NCI-H128 (cell line): ENCODE data around the gene DUS4L.
"Not testable (repeated sequence)": the region's sequence is repeated elsewhere in the genome, so short reads cannot be mapped to it uniquely, and the experiment has no call there.

Source experiments
- DNase-seq: peaks from one replicate; lab custom pipeline; 2025; ENCODE audit not compliant: unreplicated experiment; lab: John Stamatoyannopoulos, UW

DUS4L gene, protein sequence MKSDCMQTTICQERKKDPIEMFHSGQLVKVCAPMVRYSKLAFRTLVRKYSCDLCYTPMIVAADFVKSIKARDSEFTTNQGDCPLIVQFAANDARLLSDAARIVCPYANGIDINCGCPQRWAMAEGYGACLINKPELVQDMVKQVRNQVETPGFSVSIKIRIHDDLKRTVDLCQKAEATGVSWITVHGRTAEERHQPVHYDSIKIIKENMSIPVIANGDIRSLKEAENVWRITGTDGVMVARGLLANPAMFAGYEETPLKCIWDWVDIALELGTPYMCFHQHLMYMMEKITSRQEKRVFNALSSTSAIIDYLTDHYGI

DNA sequence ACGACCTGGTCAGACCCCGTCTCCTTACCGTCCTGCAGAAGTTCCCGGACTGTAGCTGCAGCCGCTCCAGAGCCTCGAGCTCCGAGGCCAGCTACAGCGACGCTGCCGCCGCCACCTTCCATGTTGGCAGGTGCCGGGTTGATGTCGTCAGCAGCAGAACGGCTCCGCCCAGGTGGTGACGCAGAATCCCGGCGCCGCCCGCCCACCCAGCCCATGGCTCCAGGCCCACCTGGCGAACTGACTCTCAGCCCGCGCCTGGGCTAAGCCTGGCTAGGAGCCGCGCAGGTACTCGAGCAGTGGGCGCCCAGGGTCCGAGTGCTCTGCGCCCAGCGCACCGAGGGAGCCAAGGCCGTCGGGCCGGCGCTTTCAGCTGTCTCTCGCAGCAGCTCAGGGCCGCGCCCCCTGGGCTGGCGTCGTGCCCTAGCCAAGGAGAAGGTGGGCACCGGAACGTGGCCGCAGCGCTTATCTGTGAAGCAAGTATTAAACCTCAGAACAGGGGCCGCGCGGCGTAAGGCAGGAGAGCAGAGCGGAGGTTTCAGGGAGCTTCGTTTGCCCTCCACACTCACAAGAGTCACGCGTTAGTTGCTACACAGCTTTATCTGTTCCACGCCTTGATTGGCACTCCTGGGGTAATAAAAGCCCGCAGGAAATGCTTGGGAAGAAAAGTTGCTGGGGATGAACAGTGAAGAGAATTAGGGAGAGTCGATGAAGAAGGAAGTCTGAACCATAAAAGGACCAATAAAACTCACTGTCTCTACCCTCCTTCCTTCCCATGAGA is at the start of gene DUS4L, which contains the start of gene COG5:
Gene DUS4L, plus strand, starts transcription at position 197 of the 778 bp plus-strand sequence. CDS start 3,100 bp downstream, outside the sequence.
Gene COG5, minus strand, starts transcription at position 146 of the 778 bp plus-strand sequence. Its CDS starts 24 bp downstream, at position 122.
- DNase-seq, result peak; percentile 71

DNA sequence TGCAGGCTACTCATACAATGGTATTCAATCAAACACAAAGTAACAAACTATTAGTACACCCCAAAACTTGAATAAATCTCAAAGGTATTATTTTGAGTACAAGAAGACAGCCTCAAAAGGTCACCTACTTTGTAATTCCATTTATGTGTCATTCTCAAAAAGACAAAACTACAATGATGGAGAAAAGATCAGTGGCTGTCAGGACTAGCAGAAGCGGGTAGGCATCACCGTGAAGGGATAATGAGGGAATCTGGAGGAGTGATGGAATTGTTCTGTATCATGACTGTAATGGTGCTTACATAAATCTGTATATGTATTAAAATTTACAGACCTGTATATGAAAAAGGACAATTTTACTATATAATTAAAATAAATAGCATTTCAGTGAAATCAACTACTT is 37.1 kb upstream of the DUS4L start:
- DNase-seq, result no peak

DNA sequence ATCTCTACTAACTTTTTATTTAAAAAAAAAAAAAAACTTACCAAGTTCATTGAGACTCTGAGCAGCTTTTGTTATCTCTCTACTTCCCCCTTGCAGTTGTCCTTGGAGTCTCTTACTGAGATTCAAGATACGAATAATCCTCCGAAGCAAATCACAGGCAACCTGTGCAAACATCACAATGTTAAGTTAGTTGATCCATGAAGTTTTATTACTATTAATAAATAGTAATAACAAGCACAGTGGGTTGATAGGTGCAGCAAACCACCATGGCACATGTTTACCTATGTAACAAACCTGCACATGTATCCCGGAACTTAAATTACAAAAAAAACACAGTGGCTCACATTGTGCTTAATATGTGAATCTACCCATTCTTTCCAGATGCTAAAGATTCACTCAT is 36.6 kb upstream of the DUS4L start:
- DNase-seq, result no peak

DNA sequence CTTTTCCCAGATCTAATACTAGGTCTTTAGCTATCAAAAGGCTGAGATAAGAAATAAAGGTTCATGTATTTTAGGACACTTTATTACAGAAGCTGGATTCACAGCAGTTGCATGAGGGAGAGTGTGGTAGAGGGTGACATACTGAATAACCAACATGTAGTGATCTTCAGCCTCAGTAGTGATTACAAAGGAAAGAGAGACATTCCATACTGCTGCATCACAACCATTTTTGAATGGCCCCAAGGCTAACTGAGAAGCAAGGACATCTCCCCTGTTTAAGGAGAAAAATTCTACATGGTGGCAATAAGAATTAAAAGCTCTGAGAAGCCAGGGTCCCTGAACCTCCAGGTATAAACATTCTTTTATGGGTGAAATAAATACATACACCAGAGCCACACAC is 35.3 kb upstream of the DUS4L start:
- DNase-seq, result no peak

DNA sequence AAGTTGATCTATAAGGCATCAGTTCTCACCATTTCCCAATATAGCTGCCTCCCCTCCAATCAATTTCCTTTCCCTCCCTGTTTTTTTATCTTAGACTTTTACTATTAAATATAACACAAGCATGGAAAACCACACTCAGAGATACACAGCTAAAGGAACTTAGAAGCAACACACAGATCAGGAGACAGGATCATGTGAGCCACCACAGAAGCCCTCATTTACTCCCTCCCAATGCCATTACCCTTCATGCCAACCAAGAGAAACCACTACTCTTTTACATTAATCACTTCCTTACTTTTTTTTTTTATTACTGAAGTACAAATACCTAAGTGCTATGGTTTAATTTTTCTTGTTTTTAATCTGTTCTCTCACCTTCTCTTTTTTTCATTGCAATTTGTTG is 33.0 kb upstream of the DUS4L start:
- no peak for DNase-seq

DNA sequence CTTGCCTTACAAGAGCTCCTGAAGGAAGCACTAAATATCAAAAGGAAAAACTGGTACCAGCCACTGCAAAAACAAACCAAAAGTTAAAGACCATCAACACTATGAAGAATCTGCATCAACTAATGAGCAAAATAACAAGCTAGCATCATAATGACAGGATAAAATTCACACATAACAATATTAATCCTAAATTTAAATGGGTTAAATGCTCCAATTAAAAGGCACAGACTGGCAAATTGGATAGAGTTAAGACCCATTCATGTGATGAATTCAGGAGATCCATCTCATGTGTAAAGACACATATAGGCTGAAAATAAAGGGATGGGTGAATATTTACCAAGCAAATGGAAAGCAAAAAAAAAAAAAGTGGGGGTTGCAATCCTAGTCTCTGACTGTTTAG is 29.6 kb upstream of the DUS4L start:
- DNase-seq, result no peak

DNA sequence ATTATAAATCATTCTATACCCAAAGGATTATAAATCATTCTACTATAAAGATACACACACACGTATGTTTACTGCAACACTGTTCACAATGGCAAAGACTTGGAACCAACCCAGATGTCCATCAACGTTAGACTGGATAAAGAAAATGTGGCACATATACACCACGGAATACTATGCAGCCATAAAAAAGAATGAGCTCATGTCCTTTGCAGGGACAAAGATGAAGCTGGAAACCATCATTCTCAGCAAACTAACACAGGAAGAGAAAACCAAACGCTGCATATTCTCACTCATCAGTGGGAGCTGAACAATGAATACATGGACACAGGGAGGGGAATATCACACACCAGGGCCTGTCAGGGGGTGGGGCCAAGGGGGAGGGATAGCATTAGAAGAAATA is 26.5 kb upstream of the DUS4L start:
- not testable (repeated sequence) for DNase-seq

DNA sequence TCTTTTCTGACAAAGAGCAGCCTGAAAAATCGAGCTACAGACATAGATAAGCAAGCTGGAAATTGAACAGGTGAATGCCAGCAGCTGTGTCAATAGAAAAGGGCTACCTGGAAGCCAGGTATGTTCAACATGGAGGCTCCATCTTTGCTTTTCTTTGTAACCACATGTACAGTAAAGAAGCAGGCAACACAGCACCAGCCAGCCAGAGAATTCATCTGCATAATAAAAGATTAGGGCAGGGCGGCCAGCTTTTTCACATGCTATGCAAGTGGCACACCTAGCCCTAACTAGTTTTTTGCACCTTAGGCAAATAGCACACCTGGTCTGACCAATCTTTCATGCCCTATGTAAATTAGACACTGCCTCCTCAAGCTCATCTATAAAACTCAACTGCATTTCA is 25.8 kb upstream of the DUS4L start:
- DNase-seq, result no peak

DNA sequence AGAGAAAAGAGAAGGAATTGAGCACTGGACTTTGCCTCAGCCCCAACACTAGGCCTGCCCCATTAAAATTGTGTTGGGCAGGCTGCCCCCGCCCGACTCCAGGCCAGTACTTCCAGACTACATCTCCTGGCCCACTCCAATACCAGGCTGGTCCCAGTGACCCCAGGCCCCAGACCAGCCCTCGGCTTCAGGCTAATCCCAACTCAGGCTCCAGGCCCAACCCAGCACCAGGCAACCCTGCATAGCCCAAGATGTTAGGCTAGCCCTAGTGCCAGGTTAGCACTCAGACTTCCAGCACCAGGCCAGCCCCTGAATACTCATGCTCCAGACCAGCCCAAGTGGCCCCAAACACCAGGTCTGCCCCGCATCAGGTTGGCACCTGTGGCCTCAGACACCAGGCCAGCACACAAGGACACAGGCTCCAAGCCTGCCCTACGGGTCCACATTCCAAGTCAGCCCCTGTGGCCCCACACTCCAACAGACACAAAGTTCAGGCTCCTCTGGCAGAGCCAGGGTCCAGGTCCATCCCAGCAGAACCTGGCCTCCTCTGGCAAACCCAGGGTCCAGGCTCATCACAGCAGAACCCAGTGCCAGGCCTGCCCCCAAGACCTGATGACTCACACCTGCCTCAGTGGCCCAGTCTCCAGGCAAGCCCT is 20.3 kb upstream of the DUS4L start:
- no peak for DNase-seq

DNA sequence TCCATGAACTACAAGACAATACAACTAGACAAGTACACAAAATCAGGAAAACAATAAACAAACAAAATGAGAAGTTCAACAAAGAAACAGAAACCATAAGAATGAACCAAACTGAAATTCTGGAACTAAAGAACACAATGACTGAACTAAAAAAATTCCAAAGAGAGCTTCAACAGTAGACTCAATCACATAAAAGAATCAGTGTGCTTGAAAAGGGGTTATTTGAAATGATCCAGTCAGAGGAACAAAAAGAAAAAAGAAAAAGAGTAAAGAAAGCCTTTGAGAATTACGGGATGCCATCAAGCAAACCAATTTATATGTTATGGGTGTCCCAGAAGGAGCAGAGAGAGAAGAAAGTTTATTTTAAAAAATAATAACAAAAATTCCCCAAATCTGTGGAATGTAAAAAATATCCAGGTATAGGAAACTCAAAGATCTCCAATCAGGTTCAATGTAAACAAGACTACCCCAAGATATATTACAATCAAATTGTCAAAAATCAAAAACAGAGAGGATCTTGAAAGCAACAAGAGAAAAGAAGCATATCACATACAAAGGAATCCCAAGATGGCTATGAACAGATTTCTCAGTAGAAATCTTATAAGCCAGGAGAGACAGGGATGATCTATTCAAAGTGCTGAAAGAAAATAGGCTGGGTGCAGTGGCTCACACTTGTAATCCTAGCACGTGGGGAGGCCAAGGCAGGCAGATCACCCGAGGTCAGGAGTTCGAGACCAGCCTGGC is 18.8 kb upstream of the DUS4L start:
- no peak for DNase-seq

DNA sequence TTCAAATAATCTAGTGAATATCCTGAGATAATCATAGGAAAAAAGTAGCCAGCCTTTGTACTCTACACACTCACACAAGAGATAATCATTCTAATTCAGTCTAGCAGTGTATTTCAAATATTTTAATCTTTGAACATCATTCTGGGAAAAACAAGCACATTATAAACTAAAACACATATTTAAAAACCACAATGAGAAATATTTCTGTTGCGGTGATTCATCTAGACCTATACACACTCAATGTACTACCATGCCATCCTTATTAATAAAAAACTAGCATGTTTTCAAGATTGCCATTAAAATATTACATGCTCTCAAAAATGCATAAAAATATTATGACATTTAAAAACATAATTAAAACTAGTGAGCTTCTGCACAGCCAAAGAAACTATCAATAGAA is 11.8 kb upstream of the DUS4L start:
- no peak for DNase-seq

DNA sequence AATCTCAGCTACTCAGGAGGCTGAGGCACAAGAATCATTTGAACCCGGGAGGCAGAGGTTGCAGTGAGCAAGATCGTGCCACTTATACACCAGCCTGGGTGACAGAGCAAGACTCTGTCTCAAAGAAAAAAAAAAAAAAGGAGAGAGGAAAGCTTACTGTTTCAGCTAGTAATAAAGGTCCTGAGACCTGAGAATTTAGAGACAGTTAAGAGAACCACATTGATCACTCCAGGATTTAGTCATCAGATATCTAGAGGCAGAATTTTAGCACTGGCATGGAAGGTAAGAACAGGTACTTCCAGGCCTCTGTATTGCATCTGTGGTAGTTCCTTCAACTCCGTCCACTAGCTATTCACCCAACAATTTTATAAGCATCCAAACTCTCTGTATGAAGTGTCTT is 7.9 kb upstream of the DUS4L start:
- no peak for DNase-seq

DNA sequence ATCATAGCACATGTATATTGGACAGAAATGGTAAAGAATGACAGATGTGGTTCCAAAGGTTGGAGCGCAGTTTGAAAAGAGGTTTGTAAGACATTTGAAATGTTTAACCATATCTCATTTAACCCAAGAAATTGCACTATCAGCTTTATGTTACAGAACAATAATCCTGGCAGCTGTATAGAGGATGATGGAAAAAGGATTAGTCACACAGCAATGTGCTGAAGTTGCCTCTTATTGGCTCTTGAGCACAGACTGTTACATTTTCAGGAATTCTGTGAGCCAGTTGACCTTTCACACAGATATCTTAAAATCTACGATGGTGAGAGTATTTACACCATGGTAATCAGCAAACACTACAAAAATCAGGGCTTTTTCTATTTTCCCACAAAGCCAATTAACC is 3.9 kb upstream of the DUS4L start:
- DNase-seq, result no peak

DNA sequence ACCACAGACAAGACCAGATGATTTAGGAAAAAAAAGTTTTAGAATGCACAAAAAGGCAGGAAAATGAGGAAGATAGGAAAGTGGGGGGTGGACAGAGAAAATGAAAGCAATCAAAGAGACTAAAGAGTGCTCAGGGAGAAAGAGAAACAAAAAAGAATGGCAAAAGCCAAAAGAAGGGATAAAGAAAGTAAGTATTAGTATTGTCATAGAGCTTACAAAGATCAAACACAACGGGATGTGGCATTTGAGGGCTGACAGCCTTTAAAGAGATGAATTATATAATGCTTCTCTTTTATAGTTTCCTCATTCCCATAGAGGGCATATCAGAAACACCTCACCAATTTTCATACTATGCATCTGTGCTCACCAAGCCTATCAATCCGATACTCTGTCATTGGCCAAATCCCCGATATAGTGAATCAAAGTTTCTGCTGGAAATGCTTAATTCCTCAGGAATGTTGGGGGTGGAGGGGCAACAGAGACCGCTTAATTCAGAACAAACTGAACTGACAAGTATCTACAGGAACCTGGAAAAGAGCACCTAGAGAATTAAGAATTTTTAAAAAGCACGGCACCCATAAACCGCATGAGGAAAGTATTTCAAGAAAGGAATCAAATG is 2.8 kb upstream of the DUS4L start:
- no peak for DNase-seq

DNA sequence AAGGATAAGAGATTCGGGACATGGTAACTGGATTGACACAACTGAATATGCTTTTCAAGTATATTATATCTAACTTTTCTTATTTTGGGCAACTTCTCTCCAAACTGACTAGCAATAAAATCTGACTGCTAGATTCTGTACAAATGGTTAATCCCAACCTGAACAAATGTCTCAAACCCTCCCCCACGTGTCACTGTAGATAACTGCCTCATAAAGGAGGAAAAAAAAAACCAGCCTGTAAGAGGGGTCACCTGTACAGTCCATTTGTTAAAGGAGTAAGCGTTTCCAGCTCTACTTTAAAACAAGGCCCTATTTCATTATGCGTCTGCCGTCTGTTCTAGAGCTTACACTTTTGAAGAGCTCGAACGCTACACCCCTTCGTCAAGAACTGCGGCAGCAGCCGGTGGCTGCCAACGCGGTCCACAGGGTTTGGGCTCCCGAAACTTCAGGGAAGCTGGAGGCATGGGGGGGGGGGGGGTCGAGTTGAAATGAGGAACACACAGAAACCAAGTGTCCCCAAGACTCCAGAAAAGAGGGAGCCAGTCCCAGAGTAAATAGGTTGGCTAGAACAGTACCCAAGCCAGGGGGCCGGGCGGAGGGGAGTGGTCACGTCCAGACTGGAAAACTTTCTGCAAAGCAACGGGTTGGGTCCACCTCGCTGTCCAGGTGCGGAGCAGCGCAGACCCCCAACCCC is 543 bp upstream of the DUS4L start:
- no peak for DNase-seq

DNA sequence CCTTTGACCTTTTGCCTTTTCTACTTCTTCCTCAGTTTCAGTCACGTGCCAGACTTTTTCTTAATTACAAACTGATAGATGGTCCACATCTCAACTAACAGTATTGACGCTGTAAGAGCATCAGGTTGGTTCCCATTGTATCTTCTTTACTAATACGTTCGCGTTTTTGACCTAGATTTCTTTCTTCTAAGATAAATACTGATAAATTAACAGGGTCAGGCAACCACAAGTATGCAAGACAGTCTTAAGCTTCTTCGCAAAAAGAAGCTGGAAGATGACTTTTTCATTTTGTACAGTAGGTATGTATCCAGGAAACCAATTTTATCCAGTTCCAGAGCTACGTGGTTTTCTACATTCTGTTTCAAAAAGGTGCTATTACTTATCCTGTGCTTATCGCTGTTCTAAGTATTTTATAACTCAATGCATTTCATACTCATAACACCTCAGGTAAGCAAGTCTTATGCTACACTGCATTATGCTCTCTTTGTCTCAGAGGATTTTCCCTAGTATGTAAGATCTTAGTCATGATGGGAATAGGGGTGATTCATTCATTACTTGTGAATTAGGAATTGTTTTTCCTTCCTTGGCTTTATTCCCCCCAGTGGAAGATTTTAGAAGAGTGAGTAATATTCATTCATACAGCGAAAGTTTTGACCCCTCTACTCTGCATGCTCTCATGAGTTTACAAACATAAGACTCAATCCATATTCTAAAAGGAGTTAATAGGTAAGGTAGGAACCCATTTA is 955 bp downstream of the DUS4L start:
- no peak for DNase-seq

DNA sequence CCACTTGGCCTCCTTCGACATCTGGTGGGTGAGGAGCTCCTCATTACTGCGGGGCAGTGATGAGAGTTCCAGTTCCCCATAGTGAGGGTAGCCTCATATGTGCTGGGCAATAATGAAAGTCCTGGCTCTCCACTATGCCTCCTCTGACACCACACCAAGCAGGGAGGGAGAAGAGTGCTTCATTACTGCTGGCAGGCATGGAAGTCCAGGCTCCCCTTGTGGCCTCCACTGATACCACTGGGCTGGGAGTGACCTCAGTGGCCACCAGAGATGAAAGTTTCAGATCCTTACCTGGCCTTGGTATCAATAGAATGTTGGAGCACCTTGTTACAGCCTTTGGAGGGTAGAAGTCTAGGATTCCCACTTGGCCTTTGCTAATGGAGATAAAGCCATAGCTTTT is 6.5 kb downstream of the DUS4L start:
- no peak for DNase-seq

DNA sequence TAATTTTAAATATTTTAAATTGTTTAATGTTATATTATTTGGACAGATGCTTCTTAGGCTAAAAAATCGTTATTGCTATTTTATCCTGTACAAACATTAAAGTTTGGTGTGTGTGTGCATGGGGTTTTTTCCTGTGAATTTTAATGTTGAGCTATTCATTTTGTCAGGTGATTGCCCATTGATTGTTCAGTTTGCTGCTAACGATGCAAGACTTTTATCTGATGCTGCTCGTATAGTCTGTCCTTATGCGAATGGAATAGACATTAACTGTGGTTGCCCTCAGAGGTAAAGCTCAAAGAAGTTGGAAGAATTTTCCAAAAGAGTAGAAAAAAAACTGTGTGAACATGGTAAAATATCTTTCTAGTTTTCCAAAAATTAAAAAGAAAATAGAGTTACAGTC is 9.8 kb downstream of the DUS4L start:
- DNase-seq, result no peak

DNA sequence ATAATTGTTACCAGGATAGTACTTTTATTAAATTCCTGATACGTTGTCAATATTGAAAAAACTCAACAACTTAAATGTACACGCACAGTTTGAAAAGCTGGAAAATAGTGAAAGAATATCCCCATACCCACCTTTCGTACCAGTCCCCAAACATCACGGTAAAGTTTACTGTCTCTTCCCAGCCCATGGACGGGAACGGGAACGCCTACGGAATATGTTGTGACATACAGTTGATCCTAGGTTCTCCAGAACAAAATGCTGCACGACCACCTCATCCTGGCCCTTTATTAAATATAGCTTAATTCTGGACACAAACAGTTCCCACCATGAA is 15.7 kb downstream of the DUS4L start:
- DNase-seq, result no peak
